HepG2 (cell line): ENCODE data around the gene MRNIP. TPM values are rescaled to one million over a fixed set of nuclear protein-coding genes. Genes with fewer than 3 reads are reported as not detected.

Experiments
- ATAC-seq: fragments of 200-7000 bp; cut with Tn5 transposase; 3 replicates; pipeline ENCODE4 v1.9.1; 2020; ENCODE audit warnings: mild to moderate bottlenecking, moderate library complexity
- BruUV-seq: library from RNA; stranded (reverse); fragments of 400-500 nt; replicated peaks from 2 replicates; lab custom pipeline; 2021; lab: Mats Ljungman, UMichigan
- CTCF ChIA-PET: fragments of 300-600 bp; formaldehyde crosslinking; extraction: SDS; loops from one replicate; lab custom pipeline; 2021; ENCODE audit warnings: low total read pairs, inconsistent platforms, low intra/inter-chr PET ratio; lab: Yijun Ruan, JAX
- POLR2A ChIA-PET: fragments of 350-600 bp; sonication (Branson Sonifier 250); formaldehyde crosslinking; loops from one replicate; lab custom pipeline; 2020; ENCODE audit warnings: antibody characterized with exemption, inconsistent platforms; lab: Yijun Ruan, JAX
- DNase-seq: peaks from one replicate; pipeline ENCODE4 v3.0.0-alpha.2; 2015; ENCODE audit warnings: low spot score
- FAIRE-seq: peaks from 3 replicates; lab custom pipeline; 2011; peaks lifted over from hg19 to GRCh38; lab: Jason Lieb, UNC
- H2AFZ ChIP-seq: one replicate; pipeline ENCODE4 v1.6.1; 2011; ENCODE audit warnings: low read length, inconsistent platforms
- H3K27ac ChIP-seq: fragments of 300-600 bp; 3 replicates; pipeline ENCODE4 v1.8.0; 2011; ENCODE audit warnings: mixed run types, mild to moderate bottlenecking, mixed read lengths, low read length, inconsistent platforms; ENCODE audit not compliant: insufficient read depth; ENCODE audit errors: extremely low read length
- H3K27me3 ChIP-seq, 2 experiments: fragments of 200-600 bp in 1 of 2; 2 replicates in 1 of 2; 3 replicates in 1 of 2; pipeline versions ENCODE4 v1.6.0 to v1.8.0; 2011; ENCODE audit warnings: low read length in 2 of 2, mild to moderate bottlenecking in 2 of 2, moderate library complexity in 2 of 2, inconsistent platforms in 1 of 2; ENCODE audit not compliant: insufficient read depth in 2 of 2, control insufficient read depth in 1 of 2
- H3K36me3 ChIP-seq, 2 experiments: fragments of 200-600 bp in 1 of 2; replicated peaks in 1 of 2; 2 replicates in 1 of 2; 3 replicates in 1 of 2; pipeline versions ENCODE4 v1.5.1 to v1.8.0; 2011; ENCODE audit warnings: low read length in 2 of 2, inconsistent platforms in 1 of 2; ENCODE audit not compliant: insufficient read depth in 2 of 2, control insufficient read depth in 1 of 2
- H3K4me1 ChIP-seq: 2 replicates; pipeline ENCODE4 v1.5.1; 2012; ENCODE audit warnings: low read length, inconsistent platforms; ENCODE audit not compliant: insufficient read depth
- H3K4me2 ChIP-seq: 2 replicates; pipeline ENCODE4 v1.6.0; 2011; ENCODE audit warnings: low read depth, low read length, inconsistent platforms
- H3K4me3 ChIP-seq, 3 experiments: fragments of 200-600 bp in 1 of 3; sonication (generic), shearing (Covaris generic) in 1 of 3; replicated peaks in 1 of 3; 2 replicates each; pipeline ENCODE4 v1.5.1; 2011 to 2016; ENCODE audit warnings: low read length in 3 of 3, inconsistent platforms in 2 of 3, low read depth in 2 of 3, mild to moderate bottlenecking in 2 of 3, control low read depth in 1 of 3, mixed read lengths in 1 of 3; ENCODE audit not compliant: insufficient read depth in 1 of 3
- H3K79me2 ChIP-seq: one replicate; pipeline ENCODE4 v1.6.1; 2011; ENCODE audit warnings: low read length, inconsistent platforms; ENCODE audit not compliant: insufficient read depth
- H3K9ac ChIP-seq: 2 replicates; pipeline ENCODE4 v1.6.0; 2011; ENCODE audit warnings: mild to moderate bottlenecking, low read depth, low read length, inconsistent platforms; ENCODE audit not compliant: insufficient read depth
- H3K9me3 ChIP-seq: 2 replicates; pipeline ENCODE4 v1.5.1; 2012; ENCODE audit warnings: mild to moderate bottlenecking, low read length
- H4K20me1 ChIP-seq: 2 replicates; pipeline ENCODE4 v1.6.0; 2011; ENCODE audit warnings: inconsistent platforms, mild to moderate bottlenecking, low read length, moderate library complexity; ENCODE audit not compliant: insufficient read depth
- CREM ChIP-seq, 2 experiments: sonication (generic) in 1 of 2; formaldehyde crosslinking in 1 of 2; IDR thresholded peaks; 2 replicates each; pipeline versions ENCODE4 v1.4.0 to v1.6.1; 2016 to 2020; ENCODE audit warnings: antibody characterized with exemption in 1 of 2, mild to moderate bottlenecking in 1 of 2, missing genetic modification reagents in 1 of 2
- EHMT2 ChIP-seq: fragments of 200-600 bp; sonication (generic); IDR thresholded peaks from 2 replicates; pipeline ENCODE4 v1.7.0; 2017; ENCODE audit warnings: antibody characterized with exemption, low read depth, low read length, borderline replicate concordance
- FIP1L1 ChIP-seq: fragments of 200-400 bp; formaldehyde crosslinking; IDR thresholded peaks from 2 replicates; pipeline ENCODE4 v1.6.1; 2018; ENCODE audit warnings: low read depth, mild to moderate bottlenecking, low read length, moderate library complexity, borderline replicate concordance; ENCODE audit not compliant: insufficient read depth
- HOXD1 ChIP-seq: sonication (generic); formaldehyde crosslinking; IDR thresholded peaks from 2 replicates; pipeline ENCODE4 v1.5.0; 2020; ENCODE audit warnings: missing genetic modification reagents
- KAT8 ChIP-seq: IDR thresholded peaks from 2 replicates; pipeline ENCODE4 v1.6.1; 2016; ENCODE audit warnings: missing genetic modification reagents, missing compliant biosample characterization
- NCOA2 ChIP-seq: sonication (generic); formaldehyde crosslinking; IDR thresholded peaks from 2 replicates; pipeline ENCODE4 v1.8.0; 2022; ENCODE audit warnings: inconsistent platforms
- NFKB2 ChIP-seq: sonication (generic); formaldehyde crosslinking; IDR thresholded peaks from 2 replicates; pipeline ENCODE4 v1.4.0; 2020; ENCODE audit warnings: missing genetic modification reagents, borderline replicate concordance
- NR1H2 ChIP-seq: sonication (generic); formaldehyde crosslinking; IDR thresholded peaks from 2 replicates; pipeline ENCODE4 v1.8.1; 2022; ENCODE audit warnings: low read depth, missing genetic modification reagents, borderline replicate concordance
- PHF5A ChIP-seq: IDR thresholded peaks from one replicate; pipeline ENCODE4 v1.6.1; 2018; ENCODE audit warnings: low read depth, missing genetic modification reagents; ENCODE audit not compliant: unreplicated experiment
- RFX1 ChIP-seq: fragments of 450-650 bp; IDR thresholded peaks from 2 replicates; pipeline ENCODE4 v1.6.1; 2017
- SCMH1 ChIP-seq: sonication (generic); formaldehyde crosslinking; IDR thresholded peaks from 2 replicates; pipeline ENCODE4 v1.9.0; 2021; ENCODE audit warnings: missing genetic modification reagents, mild to moderate bottlenecking, borderline replicate concordance
- TRIM24 ChIP-seq: sonication (generic); formaldehyde crosslinking; IDR thresholded peaks from 2 replicates; pipeline ENCODE4 v1.8.0; 2022; ENCODE audit warnings: mild to moderate bottlenecking, missing genetic modification reagents
- WIZ ChIP-seq: sonication (generic); formaldehyde crosslinking; IDR thresholded peaks from 2 replicates; pipeline ENCODE4 v1.5.1; 2020; ENCODE audit warnings: mild to moderate bottlenecking, missing genetic modification reagents
- ZBTB10 ChIP-seq: sonication (generic); formaldehyde crosslinking; IDR thresholded peaks from 2 replicates; pipeline ENCODE4 v1.4.0; 2020; ENCODE audit warnings: missing genetic modification reagents, borderline replicate concordance
- ZNF121 ChIP-seq: sonication (generic); formaldehyde crosslinking; IDR thresholded peaks from 2 replicates; pipeline ENCODE4 v1.5.0; 2020; ENCODE audit warnings: mild to moderate bottlenecking, missing genetic modification reagents
- ZNF562 ChIP-seq: sonication (generic); formaldehyde crosslinking; IDR thresholded peaks from 2 replicates; pipeline ENCODE4 v1.8.0; 2022; ENCODE audit warnings: missing genetic modification reagents, borderline replicate concordance
- ZNF724P ChIP-seq: sonication (generic); formaldehyde crosslinking; IDR thresholded peaks from 2 replicates; pipeline ENCODE4 v1.8.0; 2022; ENCODE audit warnings: missing genetic modification reagents, borderline replicate concordance
- ZSCAN5A ChIP-seq: sonication (generic); formaldehyde crosslinking; IDR thresholded peaks from 2 replicates; pipeline ENCODE4 v1.8.0; 2022; ENCODE audit warnings: mild to moderate bottlenecking, missing genetic modification reagents, borderline replicate concordance
- WGBS: methylation state at CpG from one replicate; pipeline ENCODE4 v1.1.6; 2017; ENCODE audit warnings: low lambda C conversion rate; 5-methylcytosine and 5-hydroxymethylcytosine counted together
- in situ Hi-C: cut with HindIII; loops from 2 replicates; pipeline ENCODE4 v1.10.0; 2017; ENCODE audit warnings: low pct_unique_long_range_greater_than_20kb; ENCODE audit not compliant: extremely low pct_ligation_motif_present
- intact Hi-C: fragments of 100-400 bp; cut with micrococcal nuclease; formaldehyde crosslinking; loops from one replicate; pipeline ENCODE4 v1.10.0; 2022; ENCODE audit not compliant: unreplicated experiment
- polyA plus RNA-seq, 8 experiments: library from polyadenylated mRNA; depleted of rRNA in 3 of 8; stranded (reverse) in 7 of 8; unstranded in 1 of 8; fragments of >200 nt; fragmentation: Illumina TruSeq in 4 of 8; extraction: Trizol in 4 of 8; gene quantifications; 2 replicates each; pipeline versions ENCODE4 v1.2.1 to v1.2.3, GENCODE V29; 2011 to 2016; ENCODE audit warnings: low read depth in 4 of 8, missing spikeins in 1 of 8, mixed read lengths in 1 of 8; ENCODE audit not compliant: insufficient read depth in 1 of 8
- total RNA-seq, 5 experiments: library from RNA; depleted of rRNA; stranded (reverse); fragments of >200 nt; fragmentation: Illumina TruSeq; extraction: Trizol; gene quantifications; 2 replicates each; pipeline ENCODE4 v1.2.3, GENCODE V29; 2016; ENCODE audit warnings: low read depth in 1 of 5

MRNIP gene
- total and polyA plus RNA-seq, 2 of the 13 experiments (the other 11 are each of a cell fraction or from before 2014, with no cell fraction given), result 15.5 to 34.1 TPM

- Histone ChIP-seq H3K4me1 (no peaks in the 10 kb centered on the region), H3K9ac (no peak overlapping the region), H3K36me3 (peaks cover 22 to 60% of the 10 kb centered on the region in 2 experiments; a peak in 4 of 5 replicates), H3K79me2 (no peaks in the 10 kb centered on the region)
- ChIA-PET CTCF (no interaction called here), POLR2A (no interaction called here)
- DNase-seq, result no peak
- no TSS peak for BruUV-seq
- in situ Hi-C loops, result no loop called here
- TF ChIP-seq TRIM24 (CRISPR knock-in tag) (no peak), NCOA2 (no peak), PHF5A (CRISPR knock-in tag) (no peak), EHMT2 (no peak), CREM (IDR thresholded peaks at IDR 0.05) (no peak), CREM (CRISPR knock-in tag; IDR thresholded peaks at IDR 0.05) (no peak), RFX1 (no peak), SCMH1 (CRISPR knock-in tag) (no peak), WIZ (CRISPR knock-in tag) (no peak), FIP1L1 (no peak), NFKB2 (CRISPR knock-in tag) (no peak), NR1H2 (CRISPR knock-in tag) (no peak), ZNF724P (CRISPR knock-in tag) (no peak), ZBTB10 (CRISPR knock-in tag) (no peak), HOXD1 (CRISPR knock-in tag) (no peak), ZSCAN5A (no peak), ZNF562 (no peak), ZNF121 (no peak), KAT8 (CRISPR knock-in tag) (no peak)
- TF ChIP-seq, all 625 proteins: peak for 0
- H3K27ac ChIP-seq, result no peak overlapping the region
- intact Hi-C loops, result no loop called here
- FAIRE-seq, result no peak
- no peak for ATAC-seq
- no peak overlapping the region for H3K4me2 ChIP-seq
- WGBS, result 100% methylated on average over 1 of the region's 7 CpGs
- H4K20me1 ChIP-seq, result no peaks in the 10 kb centered on the region
- H2AFZ ChIP-seq, result no peak overlapping the region
- no peak overlapping the region for H3K4me3 ChIP-seq
- no peaks in the 10 kb centered on the region for H3K27me3 ChIP-seq
- H3K9me3 ChIP-seq, result no peaks in the 10 kb centered on the region
These were observed 15.0 kb upstream of the MRNIP start for GRCh38 chr5:179873588-179874110.
